ENCODE measurements around the gene PABPC4L. TPM values are rescaled to one million over a fixed set of nuclear protein-coding genes. Genes with fewer than 3 reads are reported as not detected.

Gene PABPC4L
- total and polyA plus RNA-seq, 5 donors: 0.97 to 4.0 (median 2.9) TPM

DNA sequence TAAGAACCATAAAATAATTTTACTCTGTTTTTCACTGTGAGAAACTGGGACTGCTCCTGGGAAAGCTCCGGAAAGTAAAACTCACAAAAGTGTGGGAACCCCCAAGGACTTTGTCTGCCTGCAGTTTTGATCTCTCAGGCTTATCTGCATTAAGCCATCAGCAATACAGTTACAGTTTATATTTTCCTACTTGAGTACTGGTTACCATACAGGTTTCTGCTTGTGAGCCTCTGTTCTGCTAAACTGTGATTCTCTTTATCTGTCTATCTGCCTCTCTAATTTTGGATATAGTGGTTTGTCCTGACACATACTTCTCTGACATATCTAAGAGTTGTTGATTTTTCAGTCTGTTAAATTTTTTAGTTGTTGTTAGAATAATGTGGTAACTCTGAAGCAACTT is 11.6 kb downstream of the PABPC4L start:
- H3K4me3 ChIP-seq (ENCODE audit: low read length): no peak overlapping the region
- 67% methylated on average over 1 of the region's 1 CpG for WGBS
- H3K4me1 ChIP-seq (ENCODE audit: control insufficient read depth, insufficient read depth, low read length): no peaks in the 10 kb centered on the region
- H3K9me3 ChIP-seq (ENCODE audit: control insufficient read depth, low read length): no peaks in the 10 kb centered on the region
- DNase-seq (no peak), ATAC-seq (no peak)
- intact Hi-C loops (cut with DNase I): no loop called here
- no peak overlapping the region for H3K27ac ChIP-seq (ENCODE audit: low read length)
- no peaks in the 10 kb centered on the region for H3K27me3 ChIP-seq (ENCODE audit: control insufficient read depth, insufficient read depth)

DNA sequence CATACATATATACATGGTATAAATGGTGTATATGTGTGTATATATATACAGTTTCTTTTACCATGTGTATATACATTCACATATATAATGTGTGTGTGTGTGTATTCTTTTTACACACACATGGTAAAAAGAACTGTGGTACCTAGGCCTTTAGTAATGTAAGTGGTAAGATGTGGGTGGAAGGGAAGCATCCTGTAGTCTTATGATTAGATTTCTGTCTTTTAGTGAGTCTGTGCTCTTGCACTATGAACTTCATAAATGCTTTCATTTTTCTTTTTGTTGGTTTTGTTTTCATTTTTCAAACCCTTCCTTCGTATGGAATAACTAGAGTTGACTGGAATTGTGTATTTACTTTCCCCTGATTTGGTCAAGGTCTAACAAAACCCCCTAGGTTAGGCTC is 12.1 kb downstream of the PABPC4L start:
- no peaks in the 10 kb centered on the region for H3K4me1 ChIP-seq (ENCODE audit: control insufficient read depth, insufficient read depth, low read length)
- no peaks in the 10 kb centered on the region for H3K9me3 ChIP-seq (ENCODE audit: control insufficient read depth, low read length)
- H3K27me3 ChIP-seq (ENCODE audit: control insufficient read depth, insufficient read depth): no peaks in the 10 kb centered on the region
- WGBS: 84% methylated on average over 1 of the region's 1 CpG
- intact Hi-C loops (cut with DNase I): no loop called here
- ATAC-seq (no peak), DNase-seq (no peak)
- H3K27ac ChIP-seq (ENCODE audit: low read length): no peak overlapping the region
- no peak overlapping the region for H3K4me3 ChIP-seq (ENCODE audit: low read length)

DNA sequence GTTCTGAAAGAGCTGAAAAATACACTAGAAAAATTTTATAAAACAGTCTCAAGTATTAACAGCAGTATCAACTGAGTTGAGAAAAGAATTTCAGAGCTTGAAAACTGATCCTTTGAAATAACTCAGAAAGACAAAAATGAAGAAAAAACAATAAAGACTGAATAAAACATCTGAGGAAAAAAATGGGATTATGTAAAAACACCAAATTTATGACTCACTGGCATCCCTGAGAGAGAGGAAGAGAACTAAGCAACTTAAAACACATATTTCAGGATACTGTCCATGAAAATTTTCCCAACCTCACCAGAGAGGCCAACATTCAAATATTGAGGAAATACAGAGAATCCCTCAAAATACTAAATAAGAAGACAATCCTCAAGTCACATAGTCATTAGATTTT is 22.9 kb downstream of the PABPC4L start:
- Histone ChIP-seq H3K9me3 (ENCODE audit: control insufficient read depth, low read length) (no peaks in the 10 kb centered on the region), H3K27me3 (ENCODE audit: control insufficient read depth, insufficient read depth) (no peaks in the 10 kb centered on the region), H3K4me1 (ENCODE audit: control insufficient read depth, insufficient read depth, low read length) (no peaks in the 10 kb centered on the region), H3K4me3 (ENCODE audit: low read length) (no peak overlapping the region), H3K27ac (ENCODE audit: low read length) (no peak overlapping the region)
- ATAC-seq (no peak), DNase-seq (no peak)
- intact Hi-C loops (cut with DNase I): no loop called here

DNA sequence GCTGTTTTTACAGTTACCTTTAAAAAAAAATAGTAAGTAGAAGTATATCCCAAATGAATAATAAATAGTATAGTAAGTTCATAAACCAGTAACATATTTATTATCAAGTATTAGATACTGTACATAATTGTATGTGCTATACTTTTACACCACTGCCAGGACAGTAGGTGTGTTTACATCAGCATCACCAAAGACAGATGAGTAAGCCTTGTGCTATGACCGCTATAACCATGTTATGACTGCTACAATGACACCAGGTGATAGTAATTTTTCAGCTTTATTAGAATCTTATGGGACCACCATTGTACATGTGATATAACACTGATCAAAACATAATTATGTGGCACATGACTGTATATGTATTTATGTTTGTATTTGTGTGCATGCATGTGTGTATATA is 27.3 kb downstream of the PABPC4L start:
- intact Hi-C loops (cut with DNase I): no loop called here
- no peaks in the 10 kb centered on the region for H3K9me3 ChIP-seq (ENCODE audit: control insufficient read depth, low read length)

DNA sequence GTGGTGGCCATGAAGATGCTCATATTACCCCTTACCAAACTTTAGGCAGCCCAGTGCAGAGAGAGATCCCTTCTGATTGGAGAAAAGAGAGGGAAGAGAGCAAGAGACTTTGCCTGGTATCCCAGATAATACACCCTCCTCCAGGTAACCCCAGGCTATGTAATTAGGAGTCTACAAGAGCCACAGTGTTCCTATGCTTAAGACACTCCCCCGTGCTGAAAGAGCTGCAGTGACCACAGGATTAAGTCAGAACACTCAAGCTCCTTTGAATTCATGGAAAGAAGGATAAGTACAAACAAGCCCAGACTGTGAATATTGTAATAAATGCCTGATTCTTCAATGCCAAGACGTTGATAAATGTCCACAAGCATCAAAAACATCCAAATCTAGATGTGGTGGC is 41.4 kb downstream of the PABPC4L start:
- intact Hi-C loops (cut with DNase I): no loop called here
- 66% methylated on average over 2 of the region's 2 CpGs for WGBS
- no peak overlapping the region for H3K4me3 ChIP-seq (ENCODE audit: low read length)
- no peaks in the 10 kb centered on the region for H3K4me1 ChIP-seq (ENCODE audit: control insufficient read depth, insufficient read depth, low read length)
- H3K27me3 ChIP-seq (ENCODE audit: control insufficient read depth, insufficient read depth): no peaks in the 10 kb centered on the region
- DNase-seq: no peak
- H3K27ac ChIP-seq (ENCODE audit: low read length): no peak overlapping the region
- ATAC-seq: no peak
- H3K9me3 ChIP-seq (ENCODE audit: control insufficient read depth, low read length): no peaks in the 10 kb centered on the region

More for the DNA sequence above, 27.3 kb downstream of the PABPC4L start:
- Histone ChIP-seq H3K4me1 (ENCODE audit: control insufficient read depth, insufficient read depth, low read length) (no peaks in the 10 kb centered on the region), H3K27ac (ENCODE audit: low read length) (no peak overlapping the region), H3K4me3 (ENCODE audit: low read length) (no peak overlapping the region), H3K27me3 (ENCODE audit: control insufficient read depth, insufficient read depth) (no peaks in the 10 kb centered on the region)
- ATAC-seq (no peak), DNase-seq (no peak)
- WGBS: 97% methylated on average over 1 of the region's 1 CpG

DNA sequence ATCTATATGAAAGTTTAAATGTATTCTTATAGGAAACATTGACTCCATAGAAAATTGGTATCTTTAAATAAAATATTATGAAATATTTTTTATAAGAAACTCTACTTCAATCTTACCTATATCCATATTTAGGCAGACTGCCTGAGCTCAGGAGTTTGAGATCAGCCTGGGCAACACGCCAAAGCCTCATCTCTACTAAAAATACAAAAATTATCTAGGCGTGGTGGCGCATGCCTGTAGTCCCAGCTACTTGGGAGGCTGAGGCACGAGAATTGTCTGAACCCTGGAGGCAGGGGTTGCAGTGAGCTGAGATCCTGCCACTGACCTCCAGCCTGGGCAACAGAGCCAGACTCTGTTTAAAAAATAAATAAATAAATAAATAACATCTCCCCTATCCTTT is 47.5 kb downstream of the PABPC4L start:
- Histone ChIP-seq H3K4me3 (ENCODE audit: low read length) (no peak overlapping the region), H3K27me3 (ENCODE audit: control insufficient read depth, insufficient read depth) (no peaks in the 10 kb centered on the region), H3K4me1 (ENCODE audit: control insufficient read depth, insufficient read depth, low read length) (no peaks in the 10 kb centered on the region), H3K9me3 (ENCODE audit: control insufficient read depth, low read length) (no peaks in the 10 kb centered on the region), H3K27ac (ENCODE audit: low read length) (no peak overlapping the region)
- ATAC-seq: no peak
- 91% methylated on average over 4 of the region's 4 CpGs for WGBS
- intact Hi-C loops (cut with DNase I): no loop called here
- DNase-seq: no peak

DNA sequence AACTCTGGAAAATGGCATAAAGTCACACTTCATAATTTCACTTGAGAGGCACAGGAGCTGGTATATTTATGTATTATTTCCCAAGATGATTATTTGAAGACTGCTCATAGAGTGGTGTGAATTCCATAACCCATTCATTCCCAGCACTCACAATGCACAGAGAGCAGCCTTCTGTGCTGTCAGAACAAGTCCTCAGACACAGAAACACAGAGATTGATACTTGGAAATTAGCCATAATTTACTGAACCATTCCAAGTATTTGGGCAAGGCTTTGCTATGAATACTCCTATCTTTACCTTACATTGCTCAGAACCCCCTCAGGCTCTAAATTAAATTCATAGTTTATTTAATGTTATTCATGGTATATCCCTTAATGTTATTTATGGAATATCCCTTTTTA is 53.6 kb downstream of the PABPC4L start:
- no peak overlapping the region for H3K4me3 ChIP-seq (ENCODE audit: low read length)
- DNase-seq (no peak), ATAC-seq (no peak)
- no peaks in the 10 kb centered on the region for H3K4me1 ChIP-seq (ENCODE audit: control insufficient read depth, insufficient read depth, low read length)
- intact Hi-C loops (cut with DNase I): no loop called here
- H3K27ac ChIP-seq (ENCODE audit: low read length): no peak overlapping the region
- no peaks in the 10 kb centered on the region for H3K27me3 ChIP-seq (ENCODE audit: control insufficient read depth, insufficient read depth)
- H3K9me3 ChIP-seq (ENCODE audit: control insufficient read depth, low read length): no peaks in the 10 kb centered on the region

All from right cardiac atrium (tissue), 5 donors.